ENCODE data around the gene C9orf43.
"Not testable (repeated sequence)": the region's sequence is repeated elsewhere in the genome, so short reads cannot be mapped to it uniquely, and the experiment has no call there.

Gene C9orf43

GRCh38 chr9:113410207-113410864 is at the start of gene C9orf43, which contains the start of gene POLE3:
C9orf43 (plus strand) TSS chr9:113410747; CDS start chr9:113413494, 2,747 bp downstream.
POLE3 (minus strand) TSS chr9:113410675; CDS start chr9:113410293, 382 bp downstream.
- DNase-seq, result peak; percentile 95

GRCh38 chr9:113361304-113362018 is 49.1 kb upstream of the C9orf43 start:
- no peak for DNase-seq

- no peak for DNase-seq
Observed at GRCh38 chr9:113363336-113363735, 47.2 kb upstream of the C9orf43 start.

GRCh38 chr9:113364951-113365350 is 45.6 kb upstream of the C9orf43 start:
- DNase-seq, result no peak

- DNase-seq, result not testable (repeated sequence)
Observed at GRCh38 chr9:113365652-113366051, 44.9 kb upstream of the C9orf43 start.

GRCh38 chr9:113368348-113368981 is 42.1 kb upstream of the C9orf43 start:
- no peak for DNase-seq

GRCh38 chr9:113368982-113369854 is 41.3 kb upstream of the C9orf43 start:
- no peak for DNase-seq

GRCh38 chr9:113369855-113370140 is 40.7 kb upstream of the C9orf43 start:
- no peak for DNase-seq

GRCh38 chr9:113370806-113371325 is 39.7 kb upstream of the C9orf43 start:
- DNase-seq, result no peak

- no peak for DNase-seq
Observed at GRCh38 chr9:113372059-113372458, 38.5 kb upstream of the C9orf43 start.

GRCh38 chr9:113373256-113373655 is 37.3 kb upstream of the C9orf43 start:
- no peak for DNase-seq

- DNase-seq, result no peak
Observed at GRCh38 chr9:113373676-113374392, 36.7 kb upstream of the C9orf43 start.

GRCh38 chr9:113375057-113376023 is 35.2 kb upstream of the C9orf43 start:
- no peak for DNase-seq

GRCh38 chr9:113376634-113377567 is 33.6 kb upstream of the C9orf43 start, which contains the start of gene HDHD3:
HDHD3 (minus strand) TSS chr9:113376986; CDS start chr9:113374354, 2,632 bp downstream.
- DNase-seq, result peak; percentile 31

GRCh38 chr9:113379094-113379828 is 31.3 kb upstream of the C9orf43 start:
- not testable (repeated sequence) for DNase-seq

- DNase-seq, result not testable (repeated sequence)
Observed at GRCh38 chr9:113379829-113380210, 30.7 kb upstream of the C9orf43 start.

GRCh38 chr9:113380869-113381378 is 29.6 kb upstream of the C9orf43 start:
- DNase-seq, result no peak

GRCh38 chr9:113381441-113381840 is 29.1 kb upstream of the C9orf43 start:
- not testable (repeated sequence) for DNase-seq

All from amniotic stem cell (primary cell).